Activated T-helper 1 cell treated with anti-CD3 and anti-CD28 coated beads, Interleukin-12 subunit alpha, Interleukin-12 subunit beta, Interleukin-2, Interleukin-4 antibody, amounts not matched to agents 30 ng/mL and 10 ng/mL and 1 ng/mL, durations not matched to agents 14 hours and 24 hours and 36 hours (primary cell): ENCODE results near the gene ENO2. TPM values are rescaled to one million over a fixed set of nuclear protein-coding genes. Genes with fewer than 3 reads are reported as not detected.

Experiments
- DNase-seq: peaks from one replicate; pipeline ENCODE4 v3.0.0; 2021; ENCODE audit warnings: low spot score
- H3K27ac Mint-ChIP-seq: one replicate; pipeline ENCODE4 v1.8.0; 2021; ENCODE audit warnings: mild to moderate bottlenecking, mixed read lengths
- H3K27me3 Mint-ChIP-seq: one replicate; pipeline ENCODE4 v1.8.0; 2022; ENCODE audit warnings: mild to moderate bottlenecking, moderate library complexity, mixed read lengths; ENCODE audit not compliant: insufficient read depth
- H3K36me3 Mint-ChIP-seq: one replicate; pipeline ENCODE4 v1.8.0; 2021; ENCODE audit warnings: low read depth, mixed read lengths
- H3K4me1 Mint-ChIP-seq: one replicate; pipeline ENCODE4 v1.8.0; 2021; ENCODE audit warnings: low read depth, mixed read lengths
- H3K4me3 Mint-ChIP-seq: one replicate; pipeline ENCODE4 v1.8.0; 2021; ENCODE audit warnings: mild to moderate bottlenecking, moderate library complexity, mixed read lengths
- H3K9me3 Mint-ChIP-seq: one replicate; pipeline ENCODE4 v1.8.0; 2021; ENCODE audit warnings: mixed read lengths
- intact Hi-C: fragments of 100-400 bp; cut with micrococcal nuclease; formaldehyde crosslinking; loops from one replicate; pipeline ENCODE4 v1.15.1; 2024
- total RNA-seq: library from RNA; stranded (reverse); gene quantifications from 2 replicates; pipeline ENCODE4 v1.2.3, GENCODE V29; 2022

The ENO2 gene
- total RNA-seq, 1 donor from 2014 or later: 156 TPM

DNA sequence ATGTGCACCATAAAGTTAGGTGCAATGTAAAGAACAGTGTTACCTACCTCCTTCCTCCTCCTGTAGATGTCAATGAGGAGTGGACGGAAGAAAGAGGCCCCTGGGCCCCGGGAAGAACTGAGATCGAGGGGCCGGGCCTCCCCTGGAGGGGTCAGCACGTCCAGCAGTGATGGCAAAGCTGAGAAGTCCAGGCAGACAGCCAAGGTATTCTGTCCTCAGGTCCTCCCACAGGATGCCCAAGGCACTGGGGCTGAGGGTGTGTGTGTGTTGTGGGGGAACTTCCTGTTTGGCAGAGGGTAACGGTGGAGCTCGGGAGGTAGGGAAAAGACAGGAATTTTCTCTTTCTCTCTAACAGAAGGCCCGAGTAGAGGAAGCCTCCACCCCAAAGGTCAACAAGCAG, 19.7 kb downstream of the ENO2 start:
- no peaks in the 10 kb centered on the region for H3K9me3 Mint-ChIP-seq
- H3K4me3 Mint-ChIP-seq: peak overlapping the region; percentile 25
- no peak for DNase-seq
- intact Hi-C loops: no loop called here
- peaks cover 34% of the 10 kb centered on the region for H3K36me3 Mint-ChIP-seq
- no peaks in the 10 kb centered on the region for H3K27me3 Mint-ChIP-seq
- peak overlapping the region; percentile 98 for H3K27ac Mint-ChIP-seq
- peaks cover 76% of the 10 kb centered on the region for H3K4me1 Mint-ChIP-seq

DNA sequence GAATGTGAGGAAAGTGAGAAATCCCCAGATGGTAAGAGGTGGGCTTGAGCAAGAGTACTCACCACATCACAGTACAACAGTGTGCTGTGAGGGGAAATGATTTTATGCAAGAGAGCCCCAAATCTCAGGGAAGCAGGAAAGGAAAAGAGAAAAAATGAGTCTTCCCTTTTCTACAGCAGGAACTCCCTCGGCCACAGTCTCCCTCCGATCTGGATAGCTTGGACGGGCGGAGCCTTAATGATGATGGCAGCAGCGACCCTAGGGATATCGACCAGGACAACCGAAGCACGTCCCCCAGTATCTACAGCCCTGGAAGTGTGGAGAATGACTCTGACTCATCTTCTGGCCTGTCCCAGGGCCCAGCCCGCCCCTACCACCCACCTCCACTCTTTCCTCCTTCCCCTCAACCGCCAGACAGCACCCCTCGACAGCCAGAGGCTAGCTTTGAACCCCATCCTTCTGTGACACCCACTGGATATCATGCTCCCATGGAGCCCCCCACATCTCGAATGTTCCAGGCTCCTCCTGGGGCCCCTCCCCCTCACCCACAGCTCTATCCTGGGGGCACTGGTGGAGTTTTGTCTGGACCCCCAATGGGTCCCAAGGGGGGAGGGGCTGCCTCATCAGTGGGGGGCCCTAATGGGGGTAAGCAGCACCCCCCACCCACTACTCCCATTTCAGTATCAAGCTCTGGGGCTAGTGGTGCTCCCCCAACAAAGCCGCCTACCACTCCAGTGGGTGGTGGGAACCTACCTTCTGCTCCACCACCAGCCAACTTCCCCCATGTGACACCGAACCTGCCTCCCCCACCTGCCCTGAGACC, 21.2 kb downstream of the ENO2 start:
- peaks cover 66% of the 10 kb centered on the region for H3K4me1 Mint-ChIP-seq
- peaks cover 41% of the 10 kb centered on the region for H3K36me3 Mint-ChIP-seq
- H3K27me3 Mint-ChIP-seq: no peaks in the 10 kb centered on the region
- H3K27ac Mint-ChIP-seq: peak overlapping the region; percentile 98
- no peaks in the 10 kb centered on the region for H3K9me3 Mint-ChIP-seq
- peak overlapping the region; percentile 88 for H3K4me3 Mint-ChIP-seq
- intact Hi-C loops: no loop called here
- no peak for DNase-seq

DNA sequence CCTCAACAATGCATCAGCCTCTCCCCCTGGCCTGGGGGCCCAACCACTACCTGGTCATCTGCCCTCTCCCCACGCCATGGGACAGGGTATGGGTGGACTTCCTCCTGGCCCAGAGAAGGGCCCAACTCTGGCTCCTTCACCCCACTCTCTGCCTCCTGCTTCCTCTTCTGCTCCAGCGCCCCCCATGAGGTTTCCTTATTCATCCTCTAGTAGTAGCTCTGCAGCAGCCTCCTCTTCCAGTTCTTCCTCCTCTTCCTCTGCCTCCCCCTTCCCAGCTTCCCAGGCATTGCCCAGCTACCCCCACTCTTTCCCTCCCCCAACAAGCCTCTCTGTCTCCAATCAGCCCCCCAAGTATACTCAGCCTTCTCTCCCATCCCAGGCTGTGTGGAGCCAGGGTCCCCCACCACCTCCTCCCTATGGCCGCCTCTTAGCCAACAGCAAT, 21.8 kb downstream of the ENO2 start:
- H3K27ac Mint-ChIP-seq: peak overlapping the region; percentile 98
- no peak for DNase-seq
- no peaks in the 10 kb centered on the region for H3K27me3 Mint-ChIP-seq
- peaks cover 60% of the 10 kb centered on the region for H3K4me1 Mint-ChIP-seq
- intact Hi-C loops: no loop called here
- H3K36me3 Mint-ChIP-seq: peaks cover 43% of the 10 kb centered on the region
- H3K9me3 Mint-ChIP-seq: no peaks in the 10 kb centered on the region
- peak overlapping the region; percentile 88 for H3K4me3 Mint-ChIP-seq

DNA sequence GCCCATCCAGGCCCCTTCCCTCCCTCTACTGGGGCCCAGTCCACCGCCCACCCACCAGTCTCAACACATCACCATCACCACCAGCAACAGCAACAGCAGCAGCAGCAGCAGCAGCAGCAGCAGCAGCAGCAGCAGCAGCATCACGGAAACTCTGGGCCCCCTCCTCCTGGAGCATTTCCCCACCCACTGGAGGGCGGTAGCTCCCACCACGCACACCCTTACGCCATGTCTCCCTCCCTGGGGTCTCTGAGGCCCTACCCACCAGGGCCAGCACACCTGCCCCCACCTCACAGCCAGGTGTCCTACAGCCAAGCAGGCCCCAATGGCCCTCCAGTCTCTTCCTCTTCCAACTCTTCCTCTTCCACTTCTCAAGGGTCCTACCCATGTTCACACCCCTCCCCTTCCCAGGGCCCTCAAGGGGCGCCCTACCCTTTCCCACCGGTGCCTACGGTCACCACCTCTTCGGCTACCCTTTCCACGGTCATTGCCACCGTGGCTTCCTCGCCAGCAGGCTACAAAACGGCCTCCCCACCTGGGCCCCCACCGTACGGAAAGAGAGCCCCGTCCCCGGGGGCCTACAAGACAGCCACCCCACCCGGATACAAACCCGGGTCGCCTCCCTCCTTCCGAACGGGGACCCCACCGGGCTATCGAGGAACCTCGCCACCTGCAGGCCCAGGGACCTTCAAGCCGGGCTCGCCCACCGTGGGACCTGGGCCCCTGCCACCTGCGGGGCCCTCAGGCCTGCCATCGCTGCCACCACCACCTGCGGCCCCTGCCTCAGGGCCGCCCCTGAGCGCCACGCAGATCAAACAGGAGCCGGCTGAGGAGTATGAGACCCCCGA, 22.5 kb downstream of the ENO2 start:
- intact Hi-C loops: no loop called here
- Mint-ChIP-seq H3K36me3 (peaks cover 43% of the 10 kb centered on the region), H3K27me3 (no peaks in the 10 kb centered on the region), H3K4me3 (peak overlapping the region; percentile 88), H3K4me1 (peaks cover 60% of the 10 kb centered on the region), H3K27ac (peak overlapping the region; percentile 98), H3K9me3 (no peaks in the 10 kb centered on the region)
- DNase-seq: peak; percentile 50

DNA sequence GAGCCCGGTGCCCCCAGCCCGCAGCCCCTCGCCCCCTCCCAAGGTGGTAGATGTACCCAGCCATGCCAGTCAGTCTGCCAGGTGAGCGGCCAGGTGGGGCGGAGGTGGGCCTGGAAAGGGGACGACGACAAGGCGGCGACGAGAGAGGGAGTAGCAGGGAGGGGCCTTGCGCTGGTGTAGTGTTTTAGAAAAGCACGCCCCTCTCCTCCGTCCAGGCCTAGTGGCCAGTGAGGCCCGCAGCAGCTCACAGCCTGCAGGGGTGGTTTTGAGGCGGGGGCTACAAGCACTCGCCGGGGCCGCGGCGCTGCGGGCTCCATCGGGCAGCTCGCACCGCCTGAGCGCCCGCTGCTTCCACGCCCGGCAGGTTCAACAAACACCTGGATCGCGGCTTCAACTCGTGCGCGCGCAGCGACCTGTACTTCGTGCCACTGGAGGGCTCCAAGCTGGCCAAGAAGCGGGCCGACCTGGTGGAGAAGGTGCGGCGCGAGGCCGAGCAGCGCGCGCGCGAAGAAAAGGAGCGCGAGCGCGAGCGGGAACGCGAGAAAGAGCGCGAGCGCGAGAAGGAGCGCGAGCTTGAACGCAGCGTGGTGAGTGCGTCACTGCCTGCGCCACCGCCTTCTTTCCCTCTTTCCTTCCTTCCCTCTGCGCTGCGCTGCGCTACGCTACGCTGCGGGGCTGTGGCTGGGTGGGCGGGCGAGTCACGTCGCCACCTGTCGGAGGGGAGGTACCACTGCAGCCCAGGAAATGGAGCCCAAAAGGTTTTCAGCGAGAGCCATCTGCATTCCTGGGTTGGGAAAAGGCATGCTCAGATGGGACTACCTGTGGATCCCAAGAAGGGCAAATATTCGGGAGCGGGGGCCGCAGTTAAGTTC, 23.3 kb downstream of the ENO2 start:
- H3K9me3 Mint-ChIP-seq: no peaks in the 10 kb centered on the region
- peaks cover 59% of the 10 kb centered on the region for H3K4me1 Mint-ChIP-seq
- intact Hi-C loops: loop anchor here (1.0 kb wide), 8 partner anchors 9 to 274 kb away; partner anchors contain the start of genes EMG1, ING4, LRRC23 and PHB2
- DNase-seq: peak; percentile 91
- peak overlapping the region; percentile 88 for H3K4me3 Mint-ChIP-seq
- H3K36me3 Mint-ChIP-seq: peaks cover 46% of the 10 kb centered on the region
- no peaks in the 10 kb centered on the region for H3K27me3 Mint-ChIP-seq
- peak overlapping the region; percentile 98 for H3K27ac Mint-ChIP-seq

DNA sequence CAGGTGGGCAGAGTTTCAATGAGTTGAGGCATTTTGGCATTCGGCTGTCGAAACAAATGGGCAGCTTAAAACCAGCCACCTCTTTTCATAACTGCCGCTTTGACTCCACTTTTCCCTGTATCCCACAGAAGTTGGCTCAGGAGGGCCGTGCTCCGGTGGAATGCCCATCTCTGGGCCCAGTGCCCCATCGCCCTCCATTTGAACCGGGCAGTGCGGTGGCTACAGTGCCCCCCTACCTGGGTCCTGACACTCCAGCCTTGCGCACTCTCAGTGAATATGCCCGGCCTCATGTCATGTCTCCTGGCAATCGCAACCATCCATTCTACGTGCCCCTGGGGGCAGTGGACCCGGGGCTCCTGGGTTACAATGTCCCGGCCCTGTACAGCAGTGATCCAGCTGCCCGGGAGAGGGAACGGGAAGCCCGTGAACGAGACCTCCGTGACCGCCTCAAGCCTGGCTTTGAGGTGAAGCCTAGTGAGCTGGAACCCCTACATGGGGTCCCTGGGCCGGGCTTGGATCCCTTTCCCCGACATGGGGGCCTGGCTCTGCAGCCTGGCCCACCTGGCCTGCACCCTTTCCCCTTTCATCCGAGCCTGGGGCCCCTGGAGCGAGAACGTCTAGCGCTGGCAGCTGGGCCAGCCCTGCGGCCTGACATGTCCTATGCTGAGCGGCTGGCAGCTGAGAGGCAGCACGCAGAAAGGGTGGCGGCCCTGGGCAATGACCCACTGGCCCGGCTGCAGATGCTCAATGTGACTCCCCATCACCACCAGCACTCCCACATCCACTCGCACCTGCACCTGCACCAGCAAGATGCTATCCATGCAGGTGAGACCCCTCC, 24.2 kb downstream of the ENO2 start:
- no peak for DNase-seq
- Mint-ChIP-seq H3K9me3 (no peaks in the 10 kb centered on the region), H3K4me1 (peaks cover 61% of the 10 kb centered on the region), H3K27me3 (no peaks in the 10 kb centered on the region), H3K27ac (peak overlapping the region; percentile 98), H3K4me3 (peak overlapping the region; percentile 88), H3K36me3 (peaks cover 43% of the 10 kb centered on the region)
- intact Hi-C loops: loop anchor here (1.0 kb wide), 8 partner anchors 8 to 275 kb away; partner anchors contain the start of genes EMG1, ING4, LRRC23 and PHB2

DNA sequence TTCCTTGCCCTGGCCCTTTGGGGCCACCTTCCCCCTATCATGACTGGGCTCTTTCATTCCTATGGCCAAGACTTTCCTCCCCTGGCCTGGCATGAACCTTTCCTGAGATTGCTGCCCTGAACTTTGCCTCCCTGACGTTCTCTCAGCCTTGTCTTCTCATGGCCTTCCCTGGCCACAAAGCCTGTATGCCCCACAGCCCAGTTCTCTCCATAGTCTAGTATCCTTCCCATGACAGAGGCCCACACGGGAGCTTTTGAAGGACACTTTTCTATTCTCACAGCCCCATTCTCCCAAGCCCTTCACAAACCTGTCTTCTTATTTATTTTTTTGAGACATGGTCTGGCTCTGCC, 24.8 kb downstream of the ENO2 start:
- Mint-ChIP-seq H3K27ac (peak overlapping the region; percentile 81), H3K9me3 (no peaks in the 10 kb centered on the region), H3K36me3 (peaks cover 39% of the 10 kb centered on the region), H3K4me3 (peak overlapping the region; percentile 57), H3K27me3 (no peaks in the 10 kb centered on the region), H3K4me1 (peaks cover 59% of the 10 kb centered on the region)
- DNase-seq: no peak
- intact Hi-C loops: no loop called here

DNA sequence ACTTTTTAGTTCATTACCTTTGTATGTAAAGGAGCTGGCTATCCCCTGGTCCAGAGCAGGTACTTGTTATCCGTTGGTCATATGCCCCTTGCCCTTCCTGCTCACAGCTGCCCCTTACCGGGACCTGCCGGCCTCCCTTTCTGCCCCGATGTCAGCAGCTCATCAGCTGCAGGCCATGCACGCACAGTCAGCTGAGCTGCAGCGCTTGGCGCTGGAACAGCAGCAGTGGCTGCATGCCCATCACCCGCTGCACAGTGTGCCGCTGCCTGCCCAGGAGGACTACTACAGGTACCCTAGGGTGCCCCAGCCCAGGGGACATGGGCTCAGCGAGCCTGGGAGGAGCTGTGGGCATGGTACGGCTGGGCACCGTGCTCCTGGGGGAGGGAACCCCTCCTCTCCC, 26.9 kb downstream of the ENO2 start:
- H3K27me3 Mint-ChIP-seq: no peaks in the 10 kb centered on the region
- peaks cover 60% of the 10 kb centered on the region for H3K4me1 Mint-ChIP-seq
- DNase-seq: no peak
- no peak overlapping the region for H3K4me3 Mint-ChIP-seq
- no peaks in the 10 kb centered on the region for H3K9me3 Mint-ChIP-seq
- H3K27ac Mint-ChIP-seq: no peak overlapping the region
- intact Hi-C loops: loop anchor here (5.0 to 10.0 kb wide), 2 partner anchors 406 to 469 kb away; partner anchors contain the start of genes GAPDH and VAMP1
- peaks cover 25% of the 10 kb centered on the region for H3K36me3 Mint-ChIP-seq

DNA sequence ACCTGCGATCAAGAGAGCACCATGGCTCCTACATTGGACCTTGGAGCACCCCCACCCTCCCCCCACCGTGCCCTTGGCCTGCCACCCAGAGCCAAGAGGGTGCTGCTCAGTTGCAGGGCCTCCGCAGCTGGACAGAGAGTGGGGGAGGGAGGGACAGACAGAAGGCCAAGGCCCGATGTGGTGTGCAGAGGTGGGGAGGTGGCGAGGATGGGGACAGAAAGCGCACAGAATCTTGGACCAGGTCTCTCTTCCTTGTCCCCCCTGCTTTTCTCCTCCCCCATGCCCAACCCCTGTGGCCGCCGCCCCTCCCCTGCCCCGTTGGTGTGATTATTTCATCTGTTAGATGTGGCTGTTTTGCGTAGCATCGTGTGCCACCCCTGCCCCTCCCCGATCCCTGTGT, 27.4 kb downstream of the ENO2 start:
- intact Hi-C loops: loop anchor here (2.0 to 10.0 kb wide), 3 partner anchors 51 to 469 kb away; partner anchors contain the start of genes GAPDH and VAMP1
- no peak overlapping the region for H3K4me3 Mint-ChIP-seq
- H3K27me3 Mint-ChIP-seq: no peaks in the 10 kb centered on the region
- peaks cover 21% of the 10 kb centered on the region for H3K36me3 Mint-ChIP-seq
- peaks cover 57% of the 10 kb centered on the region for H3K4me1 Mint-ChIP-seq
- DNase-seq: no peak
- no peak overlapping the region for H3K27ac Mint-ChIP-seq
- no peaks in the 10 kb centered on the region for H3K9me3 Mint-ChIP-seq

DNA sequence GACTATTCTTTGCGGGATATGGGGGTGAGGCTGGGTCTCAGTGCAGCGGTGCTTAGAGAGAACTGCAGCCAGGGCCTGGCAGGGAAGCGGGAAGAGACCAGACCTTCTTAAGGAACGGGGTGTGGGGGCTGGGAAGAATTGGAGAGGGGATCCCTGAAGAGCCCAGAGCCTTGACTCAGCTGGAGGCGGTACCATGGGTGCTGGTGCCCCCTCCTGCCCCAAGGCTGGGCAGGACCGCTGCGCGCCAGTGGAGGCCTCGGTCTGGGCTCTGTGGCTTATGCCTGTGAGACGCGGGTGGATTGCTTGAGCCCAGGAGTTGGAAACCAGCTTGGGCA, 27.9 kb downstream of the ENO2 start:
- Mint-ChIP-seq H3K9me3 (no peaks in the 10 kb centered on the region), H3K27ac (peak overlapping the region; percentile 93), H3K27me3 (no peaks in the 10 kb centered on the region), H3K4me3 (no peak overlapping the region), H3K4me1 (peaks cover 60% of the 10 kb centered on the region), H3K36me3 (peaks cover 22% of the 10 kb centered on the region)
- intact Hi-C loops: loop anchor here (2.0 to 10.0 kb wide), 3 partner anchors 51 to 470 kb away; partner anchors contain the start of genes GAPDH and VAMP1
- no peak for DNase-seq

DNA sequence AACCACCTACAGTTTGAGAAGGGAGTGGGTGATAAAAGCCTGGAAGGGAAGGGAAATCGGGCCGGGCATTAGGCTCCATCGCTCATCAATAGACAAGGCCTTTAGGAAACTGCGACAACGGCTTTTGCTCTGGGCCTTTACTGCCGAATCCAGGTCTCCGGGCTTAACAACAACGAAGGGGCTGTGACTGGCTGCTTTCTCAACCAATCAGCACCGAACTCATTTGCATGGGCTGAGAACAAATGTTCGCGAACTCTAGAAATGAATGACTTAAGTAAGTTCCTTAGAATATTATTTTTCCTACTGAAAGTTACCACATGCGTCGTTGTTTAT, 29.0 kb downstream of the ENO2 start:
- H3K9me3 Mint-ChIP-seq: no peaks in the 10 kb centered on the region
- peaks cover 25% of the 10 kb centered on the region for H3K36me3 Mint-ChIP-seq
- intact Hi-C loops: loop anchor here (2.0 to 10.0 kb wide), 3 partner anchors 53 to 471 kb away; partner anchors contain the start of genes GAPDH and VAMP1
- H3K27me3 Mint-ChIP-seq: no peaks in the 10 kb centered on the region
- H3K4me3 Mint-ChIP-seq: peak overlapping the region; percentile 96
- H3K4me1 Mint-ChIP-seq: peaks cover 65% of the 10 kb centered on the region
- peak; percentile 75 for DNase-seq
- peak overlapping the region; percentile 93 for H3K27ac Mint-ChIP-seq
